Esophagus mucosa (tissue), 1 donor: Measurements from ENCODE around the gene CACNB4. TPM values are rescaled to one million over a fixed set of nuclear protein-coding genes. Genes with fewer than 3 reads are reported as not detected.
A peak's percentile ranks its signal among the peaks of the same experiment; 100 is the strongest.
"Not testable (repeated sequence)": the region's sequence is repeated elsewhere in the genome, so short reads cannot be mapped to it uniquely, and the experiment has no call there.

Experiments
- ATAC-seq: fragments of 200-7000 bp; cut with Tn5 transposase; one replicate; pipeline ENCODE4 v1.9.1; 2020
- total RNA-seq: library from RNA; stranded (reverse); gene quantifications from one replicate; pipeline ENCODE4 v1.2.4, GENCODE V29; 2023
- donor health status: DM: yes; HTN: yes; CAD: no.

The CACNB4 gene
- total RNA-seq, 1 donor from 2014 or later = 9.6 TPM

GRCh38 chr2:151973901-151974199, 125.0 kb downstream of the CACNB4 start:
- peak; percentile 48 for ATAC-seq

- no peak for ATAC-seq
Measured at GRCh38 chr2:151973013-151973900, 125.6 kb downstream of the CACNB4 start.

GRCh38 chr2:151972241-151973012, 126.4 kb downstream of the CACNB4 start:
- no peak for ATAC-seq

GRCh38 chr2:151971301-151972051, 127.4 kb downstream of the CACNB4 start:
- no peak for ATAC-seq

- ATAC-seq = no peak
Measured at GRCh38 chr2:151968770-151969470, 129.9 kb downstream of the CACNB4 start.

- no peak for ATAC-seq
Measured at GRCh38 chr2:151967829-151968722, 130.8 kb downstream of the CACNB4 start.

- ATAC-seq = no peak
Measured at GRCh38 chr2:151965884-151966283, 133.0 kb downstream of the CACNB4 start.

- no peak for ATAC-seq
Measured at GRCh38 chr2:151961558-151961957, 137.3 kb downstream of the CACNB4 start.

GRCh38 chr2:151959238-151959637, 139.6 kb downstream of the CACNB4 start:
- no peak for ATAC-seq

- ATAC-seq = no peak
Measured at GRCh38 chr2:151953467-151953866, 145.4 kb downstream of the CACNB4 start.

- ATAC-seq = no peak
Measured at GRCh38 chr2:151952691-151953456, 146.0 kb downstream of the CACNB4 start.

- peak; percentile 69 for ATAC-seq
Measured at GRCh38 chr2:151947813-151948165, 151.1 kb downstream of the CACNB4 start.

- ATAC-seq = peak; percentile 8
Measured at GRCh38 chr2:151946899-151947812, 151.7 kb downstream of the CACNB4 start.

GRCh38 chr2:151946250-151946884, 152.5 kb downstream of the CACNB4 start:
- no peak for ATAC-seq

- no peak for ATAC-seq
Measured at GRCh38 chr2:151945602-151946001, 153.2 kb downstream of the CACNB4 start.

- peak; percentile 91 for ATAC-seq
Measured at GRCh38 chr2:151945186-151945585, 153.7 kb downstream of the CACNB4 start.

- ATAC-seq = peak; percentile 76
Measured at GRCh38 chr2:151943461-151943860, 155.4 kb downstream of the CACNB4 start.

GRCh38 chr2:151942540-151943205, 156.2 kb downstream of the CACNB4 start:
- ATAC-seq = not testable (repeated sequence)
